ENCODE results near the gene EDEM3. TPM values are rescaled to one million over a fixed set of nuclear protein-coding genes. Genes with fewer than 3 reads are reported as not detected.
A peak's percentile ranks its signal among the peaks of the same experiment; 100 is the strongest.
"Not testable (repeated sequence)": the region's sequence is repeated elsewhere in the genome, so short reads cannot be mapped to it uniquely, and the experiment has no call there.

The EDEM3 gene
- polyA plus RNA-seq, 1 donor = 38.3 TPM

- no peak for DNase-seq
Measured at GRCh38 chr1:184770181-184770979, 15.7 kb upstream of the EDEM3 start.

- no peak for DNase-seq
Measured at GRCh38 chr1:184769241-184769640, 14.6 kb upstream of the EDEM3 start.

- DNase-seq = no peak
Measured at GRCh38 chr1:184768467-184768866, 13.8 kb upstream of the EDEM3 start.

GRCh38 chr1:184767591-184767990, 12.9 kb upstream of the EDEM3 start:
- no peak for DNase-seq

GRCh38 chr1:184764483-184764882, 9.8 kb upstream of the EDEM3 start:
- DNase-seq = no peak

- DNase-seq = not testable (repeated sequence)
Measured at GRCh38 chr1:184763520-184763919, 8.9 kb upstream of the EDEM3 start.

GRCh38 chr1:184761969-184762485, 7.4 kb upstream of the EDEM3 start:
- DNase-seq = no peak

GRCh38 chr1:184759651-184760050, 5.0 kb upstream of the EDEM3 start:
- DNase-seq = no peak

GRCh38 chr1:184759112-184759511, 4.5 kb upstream of the EDEM3 start:
- DNase-seq = no peak

GRCh38 chr1:184757891-184758290, 3.2 kb upstream of the EDEM3 start:
- no peak for DNase-seq

GRCh38 chr1:184757406-184757805, 2.7 kb upstream of the EDEM3 start:
- DNase-seq = no peak

- peak; percentile 33 for DNase-seq
Measured at GRCh38 chr1:184755226-184756065, 788 bp upstream of the EDEM3 start.

GRCh38 chr1:184753608-184754475, 816 bp downstream of the EDEM3 start:
- peak; percentile 27 for DNase-seq

GRCh38 chr1:184753117-184753516, 1.5 kb downstream of the EDEM3 start:
- DNase-seq = no peak

GRCh38 chr1:184752656-184753055, 2.0 kb downstream of the EDEM3 start:
- DNase-seq = no peak

- DNase-seq = no peak
Measured at GRCh38 chr1:184748740-184749139, 5.9 kb downstream of the EDEM3 start.

- no peak for DNase-seq
Measured at GRCh38 chr1:184747089-184747955, 7.3 kb downstream of the EDEM3 start.

GRCh38 chr1:184745929-184746638, 8.6 kb downstream of the EDEM3 start:
- no peak for DNase-seq

- DNase-seq = no peak
Measured at GRCh38 chr1:184745110-184745509, 9.5 kb downstream of the EDEM3 start.

- DNase-seq = no peak
Measured at GRCh38 chr1:184743062-184743756, 11.4 kb downstream of the EDEM3 start.
